ENCODE measurements around the gene STRADA. TPM values are rescaled to one million over a fixed set of nuclear protein-coding genes. Genes with fewer than 3 reads are reported as not detected.

The STRADA gene
- total RNA-seq, 2 donors from 2014 or later = 49.0 to 56.8 TPM

DNA sequence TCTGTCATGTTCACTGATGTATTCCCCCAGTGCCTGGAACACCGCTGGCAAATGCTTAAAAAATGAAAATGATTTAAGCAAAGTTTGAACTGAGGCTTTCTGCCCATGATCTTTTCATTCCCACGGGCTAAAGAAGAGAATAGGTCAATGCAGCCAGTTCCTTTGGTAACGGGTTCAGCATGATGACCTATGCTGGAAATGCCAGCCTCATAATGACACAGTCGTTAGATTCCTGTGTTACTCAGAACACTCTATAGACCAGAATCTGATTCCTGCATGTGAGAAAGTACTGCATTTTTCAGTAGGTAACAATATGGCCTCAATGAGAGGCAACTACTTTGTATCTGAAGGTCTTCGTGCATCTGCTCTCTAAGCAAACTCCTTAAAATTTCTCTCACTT lies 22.6 kb downstream of the STRADA start:
- Mint-ChIP-seq H3K4me3 (no peak overlapping the region), H3K36me3 (ENCODE audit: low read depth) (peaks cover 23% of the 10 kb centered on the region), H3K27me3 (no peaks in the 10 kb centered on the region), H3K9me3 (no peaks in the 10 kb centered on the region), H3K27ac (peak overlapping the region; percentile 12), H3K4me1 (no peaks in the 10 kb centered on the region)
- no peak for ATAC-seq (replicated peaks)

DNA sequence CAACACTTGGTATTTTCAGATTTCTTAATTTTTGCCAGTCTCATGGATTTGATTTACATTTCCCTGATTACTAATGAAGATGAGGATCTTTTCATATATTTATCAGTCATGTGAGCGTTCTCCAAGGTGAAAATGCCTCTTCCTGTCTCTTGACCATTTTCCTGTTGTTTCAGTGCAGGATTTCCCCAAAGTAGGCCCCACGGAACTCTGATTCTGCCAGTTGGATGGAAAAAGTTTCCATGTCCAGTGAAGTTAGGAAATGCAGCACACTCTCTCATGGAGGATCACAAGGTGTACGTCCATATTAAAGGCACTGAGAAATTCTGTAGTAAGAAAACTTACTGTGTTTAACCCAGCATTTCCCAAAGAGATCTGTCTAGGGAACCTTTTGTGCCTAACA lies 25.2 kb downstream of the STRADA start:
- no peaks in the 10 kb centered on the region for H3K9me3 Mint-ChIP-seq

DNA sequence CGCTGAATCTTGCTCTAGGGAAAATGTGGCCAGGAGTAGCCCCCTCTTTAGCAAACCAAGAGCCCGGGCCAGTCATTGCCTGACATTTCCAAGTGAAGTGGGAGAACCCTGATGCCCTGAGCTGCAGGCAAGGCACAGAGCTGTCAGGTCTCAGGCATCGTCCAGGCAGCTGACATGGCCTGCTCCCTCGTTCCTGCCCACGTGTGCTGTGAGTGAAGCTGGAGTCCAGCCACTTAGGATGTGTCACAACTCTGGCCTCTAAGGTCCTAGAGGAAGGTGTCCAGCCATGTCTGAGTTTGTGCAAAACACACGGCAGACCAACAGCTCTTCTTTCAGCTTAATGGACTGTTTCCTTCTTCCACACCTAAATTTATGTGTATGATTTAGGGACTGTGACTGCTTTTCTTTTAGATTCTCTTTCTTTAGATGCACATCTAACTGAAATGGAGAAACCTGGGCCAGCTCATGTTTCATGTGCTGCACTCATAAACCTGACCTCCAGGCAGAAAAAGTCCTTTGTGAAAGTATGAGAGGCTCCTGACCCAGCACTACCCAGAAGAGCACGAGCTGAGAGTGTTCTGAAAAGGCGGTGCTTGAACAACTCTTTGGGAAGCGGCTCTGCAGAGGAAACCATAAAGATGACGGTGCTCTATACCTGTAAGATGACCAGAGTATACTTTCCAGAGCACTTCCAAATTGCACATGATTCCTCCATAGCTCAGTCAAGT lies 26.9 kb downstream of the STRADA start:
- H3K27me3 Mint-ChIP-seq = no peaks in the 10 kb centered on the region
- H3K9me3 Mint-ChIP-seq = no peaks in the 10 kb centered on the region
- peaks cover 38% of the 10 kb centered on the region for H3K36me3 Mint-ChIP-seq (ENCODE audit: low read depth)
- no peak overlapping the region for H3K4me3 Mint-ChIP-seq
- ATAC-seq (replicated peaks) = no peak
- H3K27ac Mint-ChIP-seq = no peak overlapping the region
- H3K4me1 Mint-ChIP-seq = no peaks in the 10 kb centered on the region

More for the DNA sequence above, 25.2 kb downstream of the STRADA start:
- peaks cover 29% of the 10 kb centered on the region for H3K36me3 Mint-ChIP-seq (ENCODE audit: low read depth)
- H3K27me3 Mint-ChIP-seq = no peaks in the 10 kb centered on the region
- no peaks in the 10 kb centered on the region for H3K4me1 Mint-ChIP-seq
- peak overlapping the region; percentile 61 for H3K27ac Mint-ChIP-seq
- ATAC-seq (replicated peaks) = no peak
- no peak overlapping the region for H3K4me3 Mint-ChIP-seq

DNA sequence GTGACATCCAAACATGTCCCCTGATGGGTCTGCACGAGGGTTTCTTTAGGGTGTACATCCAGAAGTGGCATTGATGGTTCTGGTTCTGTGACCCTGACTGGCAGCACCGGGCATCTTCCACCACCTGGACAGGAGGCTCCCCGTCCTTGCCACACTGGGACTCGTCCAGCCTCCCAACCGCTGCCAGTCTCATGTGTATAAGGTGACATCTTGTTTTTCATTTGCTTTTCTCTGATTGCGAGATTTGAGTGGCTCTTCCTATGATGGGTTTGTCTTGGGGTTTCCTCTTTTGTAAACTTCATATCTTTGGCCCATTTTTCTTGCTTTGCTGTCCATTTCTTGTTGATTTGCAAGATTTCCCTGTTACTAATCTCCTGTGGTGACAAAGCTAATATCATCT lies 32.5 kb downstream of the STRADA start:
- Mint-ChIP-seq H3K4me3 (peak overlapping the region; percentile 2), H3K36me3 (ENCODE audit: low read depth) (peaks cover 45% of the 10 kb centered on the region), H3K27ac (peak overlapping the region; percentile 44), H3K9me3 (no peaks in the 10 kb centered on the region), H3K27me3 (no peaks in the 10 kb centered on the region), H3K4me1 (peaks cover 26% of the 10 kb centered on the region)
- ATAC-seq (replicated peaks) = no peak

DNA sequence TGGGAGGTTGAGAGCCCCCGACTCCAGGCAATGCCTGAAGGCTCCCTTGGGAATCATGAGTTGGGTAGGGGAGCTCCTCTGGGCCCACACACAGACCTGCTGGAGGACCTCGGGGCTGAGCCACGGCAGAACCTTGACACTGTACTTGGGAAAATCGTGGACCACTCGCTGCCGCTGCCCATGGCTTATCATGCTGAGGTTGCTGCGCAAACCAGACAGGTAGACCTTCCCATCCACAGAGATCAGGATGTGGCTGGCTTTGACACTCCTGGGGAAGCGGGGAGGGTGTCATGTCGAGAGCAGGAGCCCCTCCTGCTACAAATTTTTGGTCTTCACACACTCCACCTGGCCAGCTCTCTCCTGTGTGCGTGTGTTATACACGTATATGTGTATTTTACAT lies 34.4 kb downstream of the STRADA start:
- Mint-ChIP-seq H3K4me3 (peak overlapping the region; percentile 44), H3K27ac (peak overlapping the region; percentile 73), H3K4me1 (peaks cover 39% of the 10 kb centered on the region), H3K9me3 (no peaks in the 10 kb centered on the region), H3K36me3 (ENCODE audit: low read depth) (peaks cover 52% of the 10 kb centered on the region), H3K27me3 (no peaks in the 10 kb centered on the region)
- ATAC-seq (replicated peaks) = no peak

DNA sequence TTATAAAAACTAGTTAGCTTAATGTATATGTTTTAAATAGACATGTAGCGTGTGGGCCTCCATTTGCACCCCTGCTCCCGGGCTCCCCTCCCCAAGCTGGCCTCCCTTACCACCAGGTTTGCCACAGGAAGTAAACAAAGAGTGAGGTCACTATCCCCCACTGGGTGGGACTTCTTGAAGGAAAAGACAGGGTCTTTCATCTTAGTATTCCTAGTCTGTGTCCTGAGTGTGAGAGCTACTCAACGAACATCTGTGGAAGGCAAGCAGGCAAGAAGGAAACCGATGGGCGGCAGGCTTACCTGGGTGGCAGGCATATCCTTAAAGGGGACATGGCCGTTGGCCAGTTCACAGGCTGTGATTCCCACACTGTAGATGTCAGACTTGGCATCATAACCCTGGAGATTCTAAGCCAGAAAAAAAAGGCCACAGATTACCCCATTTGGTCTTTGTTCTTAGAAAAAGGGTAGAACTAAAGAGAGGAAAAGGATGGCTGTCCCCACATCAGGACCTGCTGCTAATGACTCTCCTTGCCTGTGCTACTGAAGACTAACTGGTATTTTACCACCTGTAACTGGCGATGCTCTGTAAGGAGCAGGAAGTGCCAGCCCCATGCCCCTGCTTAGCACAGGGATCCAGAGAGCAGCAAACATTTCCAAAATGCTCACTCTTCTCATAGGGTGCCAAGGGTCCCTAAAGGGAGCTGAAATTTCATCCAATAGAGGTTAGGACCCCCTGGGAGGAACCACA lies 35.1 kb downstream of the STRADA start:
- Mint-ChIP-seq H3K4me3 (peak overlapping the region; percentile 44), H3K27ac (peak overlapping the region; percentile 73), H3K9me3 (no peaks in the 10 kb centered on the region), H3K27me3 (no peaks in the 10 kb centered on the region), H3K36me3 (ENCODE audit: low read depth) (peaks cover 52% of the 10 kb centered on the region), H3K4me1 (peaks cover 39% of the 10 kb centered on the region)
- no peak for ATAC-seq (replicated peaks)

DNA sequence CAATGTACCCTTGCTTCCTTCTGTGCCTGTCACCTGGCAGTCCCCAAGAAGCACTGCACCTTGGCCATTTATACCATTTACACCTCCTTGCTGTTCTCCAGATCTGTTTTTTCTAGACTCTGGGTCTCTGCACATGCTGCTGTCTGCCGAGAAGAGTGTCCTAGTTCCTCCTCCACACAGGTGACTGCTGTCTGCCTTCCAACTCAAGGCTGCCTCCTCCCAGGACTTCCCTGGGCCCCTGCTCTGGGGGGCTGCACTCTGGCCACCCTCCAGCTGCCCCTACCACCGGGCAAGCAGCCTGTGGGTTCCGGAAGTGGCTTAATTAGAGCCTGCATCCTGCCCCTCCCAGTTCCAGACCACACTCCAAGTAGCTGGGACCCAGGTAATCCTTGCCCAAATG lies 35.9 kb downstream of the STRADA start:
- ATAC-seq (replicated peaks) = no peak
- peaks cover 59% of the 10 kb centered on the region for H3K36me3 Mint-ChIP-seq (ENCODE audit: low read depth)
- peaks cover 39% of the 10 kb centered on the region for H3K4me1 Mint-ChIP-seq
- peak overlapping the region; percentile 44 for H3K4me3 Mint-ChIP-seq
- H3K9me3 Mint-ChIP-seq = no peaks in the 10 kb centered on the region
- H3K27ac Mint-ChIP-seq = peak overlapping the region; percentile 73
- no peaks in the 10 kb centered on the region for H3K27me3 Mint-ChIP-seq

DNA sequence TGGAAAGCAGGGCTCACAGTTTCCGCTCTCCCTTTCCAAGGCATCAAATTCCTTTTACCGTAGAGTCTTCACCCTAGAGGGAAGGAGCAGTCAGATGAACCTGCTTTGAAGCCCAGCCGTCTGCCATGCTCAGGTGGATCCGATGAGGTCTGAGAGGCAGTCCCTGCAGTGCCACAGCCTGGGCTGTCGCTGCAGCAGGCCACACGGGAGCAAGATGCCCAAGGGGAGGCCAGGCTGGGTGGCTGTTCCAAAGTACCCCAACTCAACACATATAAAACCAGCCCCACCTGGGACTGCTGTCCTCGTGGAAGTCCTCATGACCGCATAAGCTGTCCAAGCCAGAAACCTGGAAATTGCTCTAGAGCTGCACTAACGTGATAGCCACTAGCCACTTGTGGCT lies 36.8 kb downstream of the STRADA start:
- no peak for ATAC-seq (replicated peaks)
- H3K36me3 Mint-ChIP-seq (ENCODE audit: low read depth) = peaks cover 52% of the 10 kb centered on the region
- peak overlapping the region; percentile 73 for H3K27ac Mint-ChIP-seq

DNA sequence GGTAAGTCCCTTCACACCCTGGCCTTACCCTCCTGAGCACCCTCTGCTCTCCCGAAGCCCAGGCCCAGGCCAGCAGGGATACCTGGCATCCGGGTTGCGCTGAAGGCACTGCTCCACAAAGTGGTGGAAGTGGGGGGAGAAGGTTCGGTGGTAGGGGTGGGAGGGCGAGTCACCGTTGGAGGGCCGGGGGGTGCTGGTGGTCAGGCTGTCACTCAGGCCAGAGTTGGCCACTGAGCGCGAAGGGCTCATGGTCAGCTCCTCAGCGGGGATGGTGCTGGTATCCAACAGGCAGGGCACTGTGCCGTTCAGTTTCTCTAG lies 37.4 kb downstream of the STRADA start:
- peak overlapping the region; percentile 94 for H3K27ac Mint-ChIP-seq
- H3K27me3 Mint-ChIP-seq = no peaks in the 10 kb centered on the region
- ATAC-seq (replicated peaks) = no peak
- peaks cover 34% of the 10 kb centered on the region for H3K4me1 Mint-ChIP-seq
- H3K36me3 Mint-ChIP-seq (ENCODE audit: low read depth) = peaks cover 46% of the 10 kb centered on the region
- H3K9me3 Mint-ChIP-seq = no peaks in the 10 kb centered on the region
- H3K4me3 Mint-ChIP-seq = peak overlapping the region; percentile 95

More for the DNA sequence above, 36.8 kb downstream of the STRADA start:
- Mint-ChIP-seq H3K9me3 (no peaks in the 10 kb centered on the region), H3K4me1 (peaks cover 39% of the 10 kb centered on the region), H3K27me3 (no peaks in the 10 kb centered on the region), H3K4me3 (peak overlapping the region; percentile 44)

DNA sequence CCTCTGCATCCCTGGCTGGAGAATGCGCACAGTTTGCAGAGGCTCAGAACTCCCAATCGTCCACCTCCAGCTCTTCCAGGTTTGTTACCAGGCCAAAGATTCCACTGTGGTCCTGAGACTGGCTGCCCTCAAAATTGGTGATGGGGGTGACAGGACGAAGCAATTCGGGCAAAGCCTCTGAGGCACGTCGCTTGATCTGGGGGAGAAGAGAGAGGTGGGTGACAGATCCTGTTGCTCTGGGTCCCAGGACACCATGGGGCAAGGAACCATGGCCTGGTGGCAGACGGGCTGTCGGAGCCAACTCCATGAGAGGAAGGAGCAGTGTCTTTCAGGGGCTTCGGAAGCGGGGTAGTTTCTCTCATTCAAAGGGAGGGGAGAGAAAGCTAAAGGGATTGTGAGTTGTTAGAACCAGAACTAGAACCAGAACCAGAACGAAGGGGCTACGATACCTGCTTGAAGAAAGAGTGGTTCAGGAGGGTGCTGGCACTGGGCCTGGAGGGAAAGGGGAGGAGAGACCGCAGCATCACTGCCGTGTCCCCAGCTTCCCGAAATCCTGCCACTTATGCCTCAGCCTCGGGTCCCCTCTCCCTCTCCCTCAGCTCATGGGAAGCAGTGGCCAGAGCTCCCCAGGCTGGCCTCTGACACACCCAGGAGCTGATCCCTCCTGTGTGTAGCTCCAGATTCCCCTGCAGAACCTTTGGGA lies 37.9 kb downstream of the STRADA start:
- ATAC-seq (replicated peaks) = no peak
- Mint-ChIP-seq H3K4me1 (peaks cover 29% of the 10 kb centered on the region), H3K9me3 (no peaks in the 10 kb centered on the region), H3K4me3 (peak overlapping the region; percentile 95), H3K27me3 (no peaks in the 10 kb centered on the region), H3K36me3 (ENCODE audit: low read depth) (peaks cover 41% of the 10 kb centered on the region), H3K27ac (peak overlapping the region; percentile 94)

DNA sequence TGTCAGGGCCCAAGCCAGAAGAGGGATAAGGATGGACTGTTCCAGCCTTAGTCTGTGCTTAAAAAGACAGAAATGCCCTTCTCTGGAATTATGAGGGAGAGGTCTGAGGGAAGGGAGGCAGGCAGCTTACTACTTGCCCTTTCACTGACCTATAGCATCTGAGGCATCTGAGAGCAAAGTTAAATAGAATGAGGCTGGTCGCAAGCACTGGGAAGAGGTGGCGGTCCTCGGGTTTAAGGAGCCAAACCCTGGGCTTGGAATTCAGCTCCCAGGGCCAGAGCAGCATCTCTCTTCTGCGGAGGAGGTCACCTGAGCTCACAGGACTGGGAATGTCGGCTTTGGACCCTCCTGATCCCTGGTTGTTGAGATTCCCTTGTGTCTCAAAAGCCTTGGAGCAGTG lies 38.6 kb downstream of the STRADA start:
- ATAC-seq (replicated peaks) = no peak
- H3K4me1 Mint-ChIP-seq = peaks cover 28% of the 10 kb centered on the region
- H3K27me3 Mint-ChIP-seq = no peaks in the 10 kb centered on the region
- H3K4me3 Mint-ChIP-seq = peak overlapping the region; percentile 95
- peak overlapping the region; percentile 94 for H3K27ac Mint-ChIP-seq
- peaks cover 42% of the 10 kb centered on the region for H3K36me3 Mint-ChIP-seq (ENCODE audit: low read depth)
- no peaks in the 10 kb centered on the region for H3K9me3 Mint-ChIP-seq

DNA sequence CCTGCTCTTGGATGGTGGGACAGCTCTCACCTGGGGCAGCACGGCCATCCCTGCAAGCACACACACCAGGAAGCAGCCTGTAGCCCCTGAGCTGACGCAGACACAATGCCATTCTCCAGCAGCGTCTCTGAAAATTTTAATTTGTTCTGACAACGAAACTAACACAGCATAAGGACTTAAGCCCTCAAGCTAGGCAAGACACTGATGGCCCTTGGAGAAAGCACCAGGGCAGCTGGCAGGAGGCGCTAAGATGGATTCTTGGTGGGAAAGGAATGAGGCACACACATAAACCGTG lies 38.9 kb downstream of the STRADA start:
- Mint-ChIP-seq H3K9me3 (no peaks in the 10 kb centered on the region), H3K27ac (peak overlapping the region; percentile 94), H3K4me1 (peaks cover 32% of the 10 kb centered on the region), H3K4me3 (peak overlapping the region; percentile 95), H3K27me3 (no peaks in the 10 kb centered on the region), H3K36me3 (ENCODE audit: low read depth) (peaks cover 46% of the 10 kb centered on the region)
- no peak for ATAC-seq (replicated peaks)

DNA sequence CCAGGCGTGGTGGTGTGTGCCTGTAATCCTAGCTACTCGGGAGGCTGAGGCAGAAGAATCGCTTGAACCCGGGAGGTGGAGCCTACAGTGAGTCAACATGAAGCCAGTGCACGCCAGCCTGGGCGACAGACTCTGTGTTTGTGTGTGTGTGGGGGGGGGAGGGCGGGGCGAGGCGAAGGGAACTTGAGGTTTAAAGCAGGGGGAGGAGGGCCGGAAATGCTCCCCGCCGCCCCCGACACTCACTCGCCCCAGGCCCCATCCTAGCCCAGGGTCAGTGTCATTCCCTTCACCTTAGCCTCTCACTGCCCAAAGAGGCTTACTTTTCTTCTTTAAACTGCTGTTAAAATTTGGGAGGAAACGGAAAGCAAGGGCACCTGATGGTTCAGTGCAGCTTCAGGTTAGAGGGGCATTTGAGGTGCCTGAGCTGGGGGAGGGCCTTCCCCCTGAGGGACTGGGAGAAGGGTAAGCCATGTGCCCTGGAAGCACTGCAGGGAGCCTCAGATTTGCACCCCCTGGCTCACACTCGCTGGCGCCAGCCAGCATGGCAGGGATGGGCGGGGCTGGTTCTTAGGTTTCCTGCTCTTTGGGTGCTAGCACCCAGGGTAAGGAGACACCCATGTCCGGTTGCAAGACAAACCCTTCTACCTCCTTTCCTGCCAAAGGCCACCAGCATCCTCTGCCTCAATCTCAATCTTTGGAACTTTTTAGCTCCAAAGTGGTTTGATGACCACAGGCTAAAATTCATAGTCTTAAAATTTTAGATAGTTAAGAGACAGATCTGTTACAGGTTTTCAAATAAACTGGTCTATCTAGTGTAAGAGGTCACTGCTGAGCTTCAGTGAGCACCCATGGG lies 39.5 kb downstream of the STRADA start:
- peaks cover 37% of the 10 kb centered on the region for H3K4me1 Mint-ChIP-seq
- H3K27ac Mint-ChIP-seq = peak overlapping the region; percentile 94
- peaks cover 51% of the 10 kb centered on the region for H3K36me3 Mint-ChIP-seq (ENCODE audit: low read depth)
- ATAC-seq (replicated peaks) = peak; percentile 61
- no peaks in the 10 kb centered on the region for H3K27me3 Mint-ChIP-seq
- no peaks in the 10 kb centered on the region for H3K9me3 Mint-ChIP-seq
- peak overlapping the region; percentile 95 for H3K4me3 Mint-ChIP-seq

DNA sequence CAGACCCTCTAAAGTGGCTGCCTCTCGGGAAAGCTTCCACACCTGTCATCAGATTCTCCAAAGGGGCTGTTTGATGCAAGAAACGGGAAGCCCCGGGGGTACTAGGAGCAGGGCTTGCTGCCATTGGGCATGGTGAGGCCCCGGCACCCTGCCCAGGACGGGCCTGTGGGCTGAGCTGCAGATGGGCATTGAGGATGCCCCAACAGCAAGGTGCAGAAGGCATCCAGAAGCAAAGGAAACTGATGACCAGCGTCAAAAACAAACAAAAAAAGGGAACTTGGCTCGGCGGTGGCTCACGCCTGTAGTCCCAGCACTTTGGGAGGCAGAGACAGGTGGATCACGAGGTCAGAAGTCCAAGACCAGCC lies 40.2 kb downstream of the STRADA start:
- H3K27me3 Mint-ChIP-seq = no peaks in the 10 kb centered on the region
- peaks cover 42% of the 10 kb centered on the region for H3K4me1 Mint-ChIP-seq
- H3K9me3 Mint-ChIP-seq = no peaks in the 10 kb centered on the region
- H3K27ac Mint-ChIP-seq = peak overlapping the region; percentile 94
- H3K36me3 Mint-ChIP-seq (ENCODE audit: low read depth) = peaks cover 58% of the 10 kb centered on the region
- H3K4me3 Mint-ChIP-seq = peak overlapping the region; percentile 95
- no peak for ATAC-seq (replicated peaks)

Measured in activated T-helper 17 cell treated with anti-CD3 and anti-CD28 coated beads, Interleukin-2, amount 50 U/mL, for 72 hours (primary cell).